Loucy (cell line): Measurements from ENCODE around the gene TBX19.

ENCODE experiments used
- CTCF ChIP-seq: fragments of 200-600 bp; sonication (generic); conservative IDR thresholded peaks from 2 replicates; pipeline ENCODE4 v1.5.1; 2014; ENCODE audit warnings: mild to moderate bottlenecking, antibody characterized with exemption, low read length
- EZH2phosphoT487 ChIP-seq: fragments of 200-600 bp; IDR thresholded peaks from 2 replicates; pipeline ENCODE4 v1.6.1; 2018; ENCODE audit warnings: antibody characterized with exemption, mild to moderate bottlenecking, moderate library complexity, borderline replicate concordance

DNA sequence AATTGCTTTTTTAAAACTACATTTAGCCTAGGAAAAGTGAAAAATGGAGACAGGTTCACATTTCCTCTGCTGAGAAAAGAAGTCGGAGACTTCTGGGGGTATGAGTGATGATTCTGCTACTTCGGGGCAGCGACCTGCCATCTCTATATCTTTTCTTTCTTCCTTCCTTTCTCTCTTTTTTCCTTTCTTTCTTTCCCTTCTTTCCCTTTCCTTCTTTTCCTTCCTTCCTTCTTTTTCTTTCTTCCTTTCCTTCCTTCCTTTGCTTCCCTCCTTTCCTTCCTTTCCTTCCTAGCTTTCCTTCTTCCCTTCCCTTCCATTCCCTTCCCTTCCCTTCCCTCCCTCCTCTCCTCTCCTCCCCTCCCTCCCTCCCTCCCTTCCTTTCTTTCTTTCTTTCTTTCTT lies 17.8 kb downstream of the TBX19 start:
- TF ChIP-seq CTCF (no peak), EZH2phosphoT487 (no peak)
